ENCODE measurements around the gene TWF2.

TWF2 gene

DNA sequence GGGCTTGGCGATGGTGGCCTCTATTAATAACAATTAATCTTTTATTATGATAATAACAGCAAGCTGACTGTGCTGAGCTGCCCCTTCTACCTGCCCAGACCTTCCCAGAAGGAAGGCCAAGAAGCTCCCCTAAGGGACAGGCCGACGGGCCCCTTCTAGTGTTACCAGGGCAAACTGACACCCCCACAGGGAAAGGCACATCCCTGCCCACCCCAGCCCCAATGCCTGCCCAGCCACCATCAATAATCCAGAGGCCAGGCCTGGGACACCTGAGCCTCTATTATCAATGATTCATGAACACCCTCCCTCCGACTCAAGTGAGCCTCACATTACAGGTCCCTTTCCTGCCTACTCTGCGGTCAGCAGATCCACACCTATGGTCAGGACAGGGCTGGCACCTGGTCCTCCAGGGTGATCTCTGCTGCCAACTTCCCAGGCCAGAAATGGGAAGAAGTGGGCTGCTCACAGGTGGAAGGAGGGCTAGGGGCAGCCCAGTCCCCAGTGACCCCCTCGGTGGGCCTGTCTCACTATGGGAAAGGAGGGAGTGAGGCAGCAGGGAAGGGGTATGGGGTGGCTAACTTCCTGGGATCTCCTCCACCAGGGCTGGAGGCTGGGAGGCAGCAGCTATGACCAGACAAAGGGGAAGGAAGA, 1.8 kb downstream of the TWF2 start:
- DNase-seq = no peak

DNA sequence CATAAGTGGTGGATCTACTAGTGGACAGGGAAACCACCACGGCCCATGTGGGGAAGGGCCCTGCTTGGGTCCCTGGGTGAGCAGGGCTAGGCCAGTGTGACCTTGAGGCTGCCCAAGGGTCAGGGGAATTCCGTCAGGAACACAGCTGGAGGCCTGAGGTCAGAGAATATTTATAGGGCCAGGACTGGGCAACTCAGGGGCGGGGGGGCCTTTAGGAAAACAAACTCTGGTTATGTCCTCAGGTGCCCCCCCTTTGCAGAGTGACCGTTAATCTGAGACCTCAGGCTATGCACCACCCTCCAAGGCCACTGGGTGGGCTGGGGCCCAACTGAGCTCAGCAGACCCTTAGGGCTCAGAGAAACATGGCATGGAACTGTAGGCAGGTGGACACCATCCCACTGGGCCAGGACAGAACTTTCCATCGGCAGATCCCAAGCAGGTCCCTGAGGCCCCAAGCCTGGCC, 2.5 kb downstream of the TWF2 start:
- no peak for DNase-seq

DNA sequence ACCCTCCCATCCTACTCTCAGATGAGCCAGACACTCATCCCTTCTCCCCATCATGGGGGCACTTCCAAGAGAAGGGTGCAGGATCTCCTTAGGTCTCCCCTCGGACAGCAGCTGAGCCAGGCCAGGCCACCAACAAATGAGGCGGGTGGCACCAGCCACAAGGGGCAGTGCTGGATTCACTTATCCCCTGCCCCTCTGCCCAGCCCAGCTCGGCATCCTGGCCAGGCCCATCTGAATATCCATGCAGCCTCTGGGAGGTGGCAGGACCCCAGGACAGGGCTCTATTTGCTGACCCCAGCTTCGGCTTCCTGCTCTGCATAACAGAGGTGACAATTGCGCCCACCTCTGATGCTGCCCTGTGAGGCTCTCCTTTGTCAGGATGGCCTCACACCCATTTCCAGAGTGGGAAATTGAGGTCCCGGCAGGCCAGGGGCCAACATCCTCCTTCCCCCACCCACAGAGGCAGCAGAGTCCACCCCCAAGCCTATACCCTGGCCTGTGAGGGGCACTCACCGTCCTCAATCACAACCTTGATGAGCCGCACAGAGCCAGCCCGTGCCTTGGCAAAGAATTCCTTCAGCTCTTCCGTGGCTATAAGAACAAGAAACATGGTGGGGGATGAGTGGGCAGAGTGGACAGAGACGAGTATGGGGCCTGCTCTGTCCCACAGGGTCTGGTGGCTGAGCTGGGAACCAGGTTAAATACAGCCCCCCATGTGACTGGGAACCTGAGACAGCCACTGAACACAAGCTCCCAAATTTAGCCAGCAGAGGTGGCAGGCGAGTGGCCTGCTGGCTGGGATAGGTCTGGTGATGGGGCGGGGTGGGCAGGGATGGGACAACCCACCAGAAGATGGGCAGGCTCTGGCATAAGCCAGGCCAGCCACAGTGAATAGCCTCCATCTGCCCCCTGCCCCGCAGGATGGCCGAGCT, 4.2 kb downstream of the TWF2 start:
- no peak for DNase-seq

DNA sequence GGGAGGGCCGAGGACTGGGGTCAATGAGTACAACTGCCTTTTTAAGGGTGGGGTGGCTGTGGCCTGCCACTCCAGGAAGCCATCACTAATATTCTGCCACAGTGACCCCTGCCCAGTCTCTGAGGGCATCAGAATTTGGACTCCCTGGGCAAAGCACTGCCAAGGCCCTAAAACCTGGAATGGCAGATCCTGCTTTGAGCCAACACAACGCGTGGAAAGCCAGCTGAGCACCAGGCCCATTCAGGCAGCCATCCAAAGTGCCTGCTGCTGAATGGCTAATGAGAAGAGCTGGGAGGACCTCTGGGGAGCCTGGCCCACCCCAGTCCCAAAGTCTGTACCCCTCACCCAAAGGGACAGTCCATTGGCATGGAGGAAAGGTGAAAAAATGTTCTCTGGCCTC, 5.0 kb downstream of the TWF2 start:
- no peak for DNase-seq

DNA sequence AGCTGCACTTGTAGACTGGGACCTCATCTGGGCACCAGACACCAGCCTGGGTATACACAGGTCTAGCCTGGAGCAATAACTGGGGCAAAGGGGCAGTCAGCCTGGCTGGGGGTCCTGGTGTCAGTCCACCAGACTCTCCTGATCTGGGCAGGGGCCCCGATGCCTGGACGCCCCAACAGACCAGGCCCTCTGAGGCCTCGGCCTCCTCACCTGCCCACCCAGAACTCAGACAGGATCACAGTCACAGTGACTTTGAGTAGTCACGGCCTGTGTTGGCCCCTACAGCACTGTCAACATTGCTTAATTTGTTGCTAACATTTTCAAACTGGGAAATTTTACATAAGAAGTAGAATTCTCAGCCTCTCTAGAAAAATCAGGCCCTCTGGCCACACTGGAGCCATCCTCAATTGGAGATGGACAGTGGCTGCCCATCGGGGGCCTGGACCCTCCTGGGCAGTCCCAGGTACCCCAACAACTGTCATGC, 5.8 kb downstream of the TWF2 start:
- no peak for DNase-seq

DNA sequence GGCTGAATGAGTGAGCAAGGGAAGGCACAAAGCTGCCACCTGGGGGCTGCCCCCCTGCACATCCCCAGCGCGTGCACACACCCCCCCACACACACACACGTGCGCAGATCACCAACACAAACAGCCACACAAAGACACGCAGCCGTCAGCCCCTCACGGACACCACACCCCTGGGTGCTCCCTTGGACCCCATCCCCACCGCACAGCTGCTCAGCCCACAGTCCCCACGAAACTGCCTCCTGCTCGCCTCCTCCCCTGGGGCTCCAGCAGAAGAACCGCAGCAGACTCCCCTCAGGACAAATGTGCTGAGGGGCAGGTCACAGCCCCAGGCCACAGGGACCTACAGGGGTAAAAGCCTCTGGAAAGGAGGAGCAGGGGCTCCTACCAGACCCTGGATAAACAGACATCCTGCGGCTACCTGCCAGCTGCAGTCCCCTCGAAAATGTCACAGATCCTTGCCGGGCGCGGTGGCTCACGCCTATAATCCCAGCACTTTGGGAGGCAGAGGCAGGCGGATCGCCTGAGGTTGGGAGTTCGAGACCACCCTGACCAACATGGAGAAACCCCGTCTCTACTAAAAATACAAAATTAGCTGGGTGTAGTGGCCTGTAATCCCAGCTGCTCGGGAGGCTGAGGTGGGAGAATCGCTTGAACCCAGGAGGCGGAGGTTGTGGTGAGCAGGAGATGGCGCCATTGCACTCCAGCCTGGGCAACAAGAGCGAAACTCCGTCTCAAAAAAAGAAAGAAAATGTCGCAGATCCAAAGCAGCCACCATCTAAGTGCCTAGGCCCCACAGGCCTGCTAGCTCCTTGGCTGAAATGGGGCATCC, 6.5 kb downstream of the TWF2 start:
- DNase-seq = no peak

DNA sequence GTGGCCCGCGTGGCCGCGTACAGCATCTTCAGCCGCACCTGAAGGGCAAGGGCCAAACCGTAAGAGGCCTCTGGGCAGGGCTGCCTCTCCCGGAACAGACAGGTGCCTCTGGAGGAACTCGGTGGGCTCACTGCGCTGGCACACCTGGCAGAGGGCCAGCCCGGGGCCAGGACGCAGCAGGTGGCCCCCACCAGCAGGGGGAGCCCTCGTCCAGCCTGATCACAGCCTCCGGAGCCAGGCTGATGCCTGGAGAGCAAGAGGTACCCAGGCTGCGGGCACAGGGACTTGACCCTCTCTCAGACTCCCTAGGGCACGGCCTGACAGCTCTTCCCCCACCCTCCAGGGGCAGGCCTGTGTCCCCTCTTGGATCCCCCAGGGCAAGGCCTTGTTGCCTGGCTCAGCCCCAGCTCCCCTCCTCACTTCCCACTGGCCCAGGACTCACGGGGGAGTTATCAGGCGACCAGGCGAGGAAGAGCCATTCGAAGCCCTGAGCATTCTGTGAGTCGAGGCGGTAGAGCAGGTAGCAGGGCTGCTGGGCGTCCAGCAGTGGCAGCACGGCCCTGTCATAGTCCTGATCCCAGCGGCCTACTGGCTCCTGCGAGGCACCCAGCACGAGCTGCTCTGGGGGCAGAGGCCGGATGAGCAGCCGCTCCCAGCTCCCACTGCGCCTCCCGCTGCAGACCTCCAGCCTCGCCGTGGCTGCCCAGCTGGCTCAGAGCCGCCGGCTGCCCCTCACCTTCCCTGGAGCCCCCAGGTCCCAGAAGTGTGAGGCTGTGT, 7.3 kb downstream of the TWF2 start:
- peak; percentile 8 for DNase-seq

DNA sequence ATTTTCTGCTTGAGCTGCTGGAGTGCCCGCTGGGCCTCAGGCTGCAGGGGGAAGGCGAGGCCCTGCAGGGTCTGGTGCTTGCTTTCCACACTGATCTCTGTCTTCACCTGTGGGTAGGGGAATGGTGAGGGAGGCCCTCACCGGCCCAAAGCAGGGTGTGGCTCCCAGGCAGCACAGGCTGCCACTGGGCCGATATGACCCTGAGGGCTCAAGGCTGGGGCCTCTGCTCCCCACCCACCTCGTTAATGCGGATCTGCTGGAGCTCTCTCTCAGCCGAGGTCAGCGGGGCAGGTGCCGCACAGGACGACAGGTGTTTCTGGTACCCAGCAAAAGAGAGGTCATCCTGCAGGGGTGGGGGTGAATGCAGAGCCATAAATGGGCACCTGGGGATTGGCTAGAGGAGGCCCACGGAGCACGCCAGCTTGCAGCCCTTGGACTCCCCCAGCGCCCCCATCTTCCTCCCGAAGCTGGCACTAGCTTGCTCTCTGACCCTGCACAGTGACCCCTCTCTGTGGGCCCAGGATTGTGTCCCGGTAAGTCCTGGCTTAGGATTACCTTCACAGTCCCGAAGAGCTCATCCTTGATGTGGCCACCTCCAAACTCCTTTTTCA, 8.0 kb downstream of the TWF2 start:
- DNase-seq = no peak

DNA sequence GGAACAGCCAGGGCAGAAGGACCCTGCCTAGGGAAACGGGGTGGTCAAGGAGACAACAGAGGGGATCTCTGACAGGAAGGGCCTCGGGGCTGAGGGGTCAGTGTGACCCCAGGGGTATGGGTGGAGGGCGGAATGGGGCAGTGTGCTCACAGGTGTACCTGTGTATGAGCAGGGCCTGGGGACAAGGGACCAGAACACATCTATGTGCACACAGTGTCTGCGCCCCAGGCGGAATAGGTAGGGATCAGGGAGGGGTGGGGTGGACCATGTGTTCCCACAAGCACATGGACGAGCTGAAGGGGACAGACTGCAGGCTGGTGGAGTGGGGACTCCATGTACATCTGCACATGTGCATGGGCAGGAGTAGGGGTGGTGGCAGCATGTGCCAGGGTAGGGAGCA, 8.5 kb downstream of the TWF2 start:
- DNase-seq = no peak

DNA sequence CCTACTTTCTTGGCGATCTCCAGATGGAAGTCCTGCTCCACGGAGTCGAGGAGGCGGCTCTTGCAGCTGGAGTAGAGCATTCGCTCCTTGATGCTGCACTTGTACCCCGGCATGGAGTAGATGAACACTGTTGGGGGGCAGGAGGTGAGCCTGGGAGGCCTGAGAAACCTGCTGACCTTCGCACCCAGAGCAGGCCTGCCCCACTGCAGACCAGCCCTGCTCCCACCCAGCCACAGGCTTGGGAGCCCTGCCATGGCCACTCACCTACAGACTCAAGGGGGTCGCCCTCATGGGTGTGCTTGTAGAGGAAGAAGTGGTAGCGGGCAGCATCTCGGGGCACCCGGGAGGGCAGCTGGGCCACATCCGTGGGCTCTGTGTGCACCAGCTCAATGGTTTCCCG, 9.3 kb downstream of the TWF2 start:
- DNase-seq = no peak

DNA sequence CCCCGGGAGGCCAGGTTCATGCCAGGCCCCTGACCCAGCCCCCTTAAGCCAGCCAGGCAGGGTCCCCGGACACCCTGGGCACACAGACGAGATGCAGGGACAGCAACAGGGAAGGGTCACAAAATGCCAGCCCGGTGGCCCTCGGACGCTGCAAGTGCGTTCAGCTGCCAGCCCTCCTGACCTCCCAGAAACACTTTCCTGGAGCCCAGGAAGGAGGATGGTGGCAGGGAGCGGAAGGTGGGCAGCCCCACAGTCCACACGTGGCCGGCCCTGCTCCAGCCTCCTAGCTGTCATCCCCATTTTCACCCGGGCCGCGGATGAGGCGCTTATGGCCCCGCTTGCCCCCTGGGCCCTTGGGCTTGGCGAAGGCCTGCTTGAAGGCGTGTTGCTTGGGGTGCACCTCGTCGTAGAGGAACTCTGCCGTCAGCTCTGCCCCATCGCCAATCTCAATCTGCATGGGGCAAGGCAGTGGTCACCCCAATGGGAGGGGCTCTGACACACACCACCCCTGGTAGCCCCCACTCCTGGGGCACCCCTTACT, 10.1 kb downstream of the TWF2 start:
- no peak for DNase-seq

DNA sequence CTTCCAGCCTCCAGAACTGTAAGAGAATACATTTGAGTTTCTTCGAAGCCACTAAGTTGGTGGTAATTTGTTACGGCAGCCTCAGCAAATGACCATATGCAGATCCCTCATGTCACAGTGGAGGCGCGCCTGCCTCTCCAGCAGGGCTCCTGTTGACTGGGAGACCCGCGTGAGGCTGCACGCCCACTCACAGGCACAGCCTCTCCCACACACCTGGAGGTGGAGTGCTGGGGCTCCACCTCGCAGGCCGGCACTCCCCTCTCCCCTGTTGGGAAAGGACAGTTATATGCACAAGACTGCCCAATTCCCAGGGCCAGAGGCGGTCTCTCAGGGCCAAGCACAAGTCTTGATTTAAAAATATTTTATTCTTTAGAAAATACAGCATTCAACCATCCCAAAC, 10.7 kb downstream of the TWF2 start:
- no peak for DNase-seq

DNA sequence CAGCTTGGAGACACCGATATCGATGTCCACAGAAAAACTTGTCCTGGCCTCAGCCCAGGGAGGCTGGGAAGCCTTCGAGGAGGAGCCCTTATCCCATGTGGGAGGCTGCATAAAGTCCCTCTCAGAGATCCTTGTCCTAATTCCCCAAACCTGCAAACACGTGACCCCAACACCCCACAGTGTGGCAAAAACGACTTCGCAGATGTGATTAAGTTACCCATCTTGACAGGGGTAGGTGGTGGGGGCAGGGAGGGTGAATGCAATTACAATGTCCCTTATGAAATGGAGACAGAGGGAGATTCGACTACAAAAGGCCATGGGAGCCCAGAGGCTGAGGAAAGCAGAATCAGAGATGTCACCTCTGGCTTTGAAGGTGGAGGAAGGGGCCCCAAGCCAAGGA, 11.2 kb downstream of the TWF2 start:
- DNase-seq = no peak

DNA sequence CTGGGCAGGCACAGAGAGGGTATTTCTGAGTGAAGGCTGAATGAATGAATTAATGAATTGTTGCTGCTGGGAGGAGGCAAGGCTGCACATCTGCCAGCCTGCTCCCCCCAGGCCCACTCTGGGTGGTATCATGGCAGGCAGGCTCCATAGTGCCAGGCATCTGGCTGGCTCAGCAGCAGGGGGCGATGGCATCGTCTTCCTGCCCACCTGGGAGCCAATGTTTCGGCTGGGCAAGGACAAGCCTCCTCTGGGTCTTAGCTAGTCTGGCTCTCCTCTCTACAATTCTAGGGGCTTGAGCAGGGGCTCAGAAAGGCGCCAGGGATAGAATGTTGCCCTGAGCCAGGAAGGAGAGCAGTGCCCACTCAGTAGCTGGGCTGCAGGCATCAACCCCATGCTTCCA, 11.8 kb downstream of the TWF2 start:
- no peak for DNase-seq

DNA sequence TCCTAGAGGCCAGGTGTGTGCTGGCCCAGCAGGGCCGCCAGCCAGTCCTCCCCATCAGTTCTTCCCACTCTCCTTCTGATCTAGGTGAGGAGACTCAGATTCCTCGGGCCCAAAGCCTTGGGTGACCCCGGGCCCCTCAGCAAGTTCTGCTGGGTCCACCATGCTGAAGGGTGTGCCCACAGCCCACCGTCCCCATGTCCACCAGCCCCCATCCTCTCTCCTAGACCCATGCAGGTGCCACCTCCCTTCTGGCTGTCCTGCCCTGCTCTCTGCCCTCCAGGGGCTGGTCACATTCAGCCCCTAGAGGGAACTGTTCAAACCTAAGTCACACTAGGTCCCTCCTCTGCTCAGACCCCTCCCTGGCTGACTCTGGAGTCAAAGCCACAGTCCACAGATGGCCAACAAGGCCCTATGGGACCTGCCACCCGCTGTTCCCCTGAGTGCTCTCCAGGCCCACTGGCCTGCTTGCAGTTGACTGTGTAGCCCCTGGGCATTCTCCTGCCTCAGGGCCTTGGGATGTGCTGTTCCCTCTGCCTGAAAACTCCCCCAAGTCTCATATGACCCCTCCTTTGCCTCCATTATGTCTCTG, 12.6 kb downstream of the TWF2 start:
- DNase-seq = no peak

DNA sequence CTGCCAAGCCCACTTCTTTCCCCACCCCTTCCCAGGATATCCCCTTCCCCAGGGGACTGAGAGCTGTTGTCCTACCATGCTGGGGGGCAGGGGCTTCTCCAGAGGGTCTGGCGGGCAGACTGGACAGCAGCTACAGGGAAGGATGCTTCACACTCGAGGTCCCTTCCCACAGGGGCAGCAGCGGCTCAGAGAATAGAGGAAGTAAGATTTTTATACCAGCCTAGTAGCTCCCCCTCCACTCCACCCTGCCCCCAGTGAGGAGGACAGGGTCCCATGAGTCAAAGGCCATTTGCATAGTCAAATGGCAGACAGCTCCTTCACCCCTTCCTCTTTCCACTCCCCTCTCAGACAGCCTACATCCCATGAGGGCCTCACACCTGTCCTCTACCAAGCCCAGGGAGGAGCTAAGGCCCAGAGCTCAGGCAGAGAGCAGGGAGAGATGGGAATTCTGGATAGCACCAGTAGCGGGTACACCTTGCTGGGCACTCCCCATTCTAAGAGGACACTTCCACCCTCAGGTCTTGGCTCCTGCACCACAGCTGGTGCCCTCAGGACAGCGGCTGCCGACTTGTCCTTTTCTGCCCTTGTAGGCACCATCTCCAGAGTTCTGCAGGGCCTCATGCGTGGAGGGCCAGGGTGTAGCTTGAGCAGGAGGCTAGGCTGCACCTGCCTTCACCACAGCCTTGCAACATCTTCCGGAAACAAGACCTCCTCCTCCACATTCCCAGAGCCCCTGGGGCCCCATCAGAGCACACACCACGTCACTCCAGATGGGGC, 13.3 kb downstream of the TWF2 start, which contains the start of gene TLR9:
Gene TLR9, minus strand, starts transcription at position 194 of the 777 bp plus-strand sequence. Its CDS starts 116 bp downstream, at position 78.
- peak; percentile 29 for DNase-seq

DNA sequence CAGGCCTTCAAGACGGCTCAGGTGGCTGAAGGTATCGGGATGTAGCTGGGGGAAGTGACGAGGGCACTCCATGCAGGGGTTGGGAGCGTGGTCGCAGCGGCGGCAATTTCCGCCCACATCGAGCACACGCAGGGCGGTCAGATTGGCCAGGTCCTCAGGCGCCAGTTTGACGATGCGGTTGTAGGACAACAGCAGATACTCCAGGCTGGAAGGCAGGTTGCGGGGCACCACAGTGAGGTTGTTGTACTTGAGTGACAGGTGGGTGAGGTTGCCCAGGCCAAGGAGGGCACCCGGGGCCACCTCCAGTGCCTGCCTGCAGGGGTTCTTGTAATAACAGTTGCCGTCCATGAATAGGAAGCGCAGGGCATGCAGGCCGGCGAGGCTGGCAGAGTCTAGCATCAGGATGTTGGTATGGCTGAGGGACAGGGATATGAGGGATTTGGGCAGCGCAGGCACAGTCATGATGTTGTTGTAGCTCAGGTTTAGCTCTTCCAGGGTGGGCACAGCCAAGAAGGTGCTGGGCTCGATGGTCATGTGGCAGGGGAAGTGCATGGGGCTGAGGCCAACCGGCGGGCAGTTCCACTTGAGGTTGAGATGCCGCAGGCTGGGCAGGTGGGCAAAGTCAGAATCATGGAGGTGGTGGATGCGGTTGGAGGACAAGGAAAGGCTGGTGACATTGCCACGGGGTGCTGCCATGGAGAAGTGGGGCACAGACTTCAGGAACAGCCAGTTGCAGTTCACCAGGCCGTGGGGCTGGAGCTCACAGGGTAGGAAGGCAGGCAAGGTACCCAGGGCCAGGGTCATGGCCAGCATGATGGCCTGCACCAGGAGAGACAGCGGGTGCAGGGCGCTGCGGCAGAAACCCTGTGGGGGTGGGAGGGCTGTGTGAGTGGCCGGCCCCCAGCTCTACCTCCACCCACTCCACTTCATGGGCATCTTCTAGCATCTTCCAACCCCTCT, 15.2 kb downstream of the TWF2 start:
- no peak for DNase-seq

DNA sequence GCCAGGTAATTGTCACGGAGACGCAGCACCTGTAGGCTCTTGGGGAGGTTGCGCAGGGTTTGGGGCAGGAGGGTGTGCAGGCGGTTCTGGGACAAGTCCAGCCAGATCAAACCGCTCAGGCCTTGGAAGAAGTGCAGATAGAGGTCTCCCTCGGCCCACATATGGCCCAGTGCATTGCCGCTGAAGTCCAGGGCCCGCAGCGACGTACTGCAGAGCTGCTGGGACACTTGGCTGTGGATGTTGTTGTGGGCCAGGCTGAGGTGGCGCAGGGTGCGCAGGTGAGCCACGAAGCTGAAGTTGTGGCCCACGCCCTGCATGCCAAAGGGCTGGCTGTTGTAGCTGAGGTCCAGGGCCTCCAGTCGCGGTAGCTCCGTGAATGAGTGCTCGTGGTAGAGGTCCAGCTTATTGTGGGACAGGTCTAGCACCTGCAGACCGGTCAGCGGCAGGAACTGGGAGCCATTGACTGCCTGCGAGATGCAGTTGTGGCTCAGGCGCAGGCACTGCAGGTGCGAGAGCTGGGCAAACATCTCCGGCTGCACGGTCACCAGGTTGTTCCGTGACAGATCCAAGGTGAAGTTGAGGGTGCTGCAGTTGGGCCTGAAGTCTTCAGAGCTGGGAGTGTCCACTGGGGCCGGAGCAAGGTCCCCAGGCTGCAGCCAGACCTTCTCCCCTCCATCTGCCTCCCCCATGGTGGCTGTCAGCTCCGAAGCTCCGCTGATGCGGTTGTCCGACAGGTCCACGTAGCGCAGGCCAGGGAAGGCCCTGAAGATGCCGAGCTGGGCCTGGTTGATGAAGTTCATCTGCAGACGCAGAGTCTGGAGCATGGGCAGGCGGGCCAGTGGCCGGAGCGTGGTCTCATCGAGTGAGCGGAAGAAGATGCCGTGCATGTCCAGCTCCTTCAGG, 16.4 kb downstream of the TWF2 start:
- no peak for DNase-seq

All from NCI-H2171 treated with DMSO at 0.1 percent for 48 hours (cell line).